ENCODE results near the gene TMEM258.

The TMEM258 gene

DNA sequence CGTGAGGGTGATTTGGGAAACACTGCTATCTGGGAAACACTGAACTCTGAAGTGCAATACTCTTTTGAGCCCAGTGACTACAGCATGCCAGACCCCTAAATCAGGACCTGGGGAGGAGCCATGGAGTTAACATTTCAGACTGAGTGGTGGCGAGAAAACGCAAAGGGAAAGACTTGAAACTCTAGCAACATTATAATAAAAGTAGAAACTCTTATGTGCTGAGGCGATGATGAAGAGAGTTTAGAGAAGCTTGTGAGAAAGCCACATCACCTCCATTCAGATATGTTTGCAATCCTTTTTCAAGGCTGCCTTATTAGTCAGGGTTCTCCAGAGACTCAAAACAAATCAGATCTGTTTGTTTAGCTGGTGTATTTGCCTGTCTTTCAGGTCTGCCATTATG, 2.2 kb upstream of the TMEM258 start:
- DNase-seq = no peak

DNA sequence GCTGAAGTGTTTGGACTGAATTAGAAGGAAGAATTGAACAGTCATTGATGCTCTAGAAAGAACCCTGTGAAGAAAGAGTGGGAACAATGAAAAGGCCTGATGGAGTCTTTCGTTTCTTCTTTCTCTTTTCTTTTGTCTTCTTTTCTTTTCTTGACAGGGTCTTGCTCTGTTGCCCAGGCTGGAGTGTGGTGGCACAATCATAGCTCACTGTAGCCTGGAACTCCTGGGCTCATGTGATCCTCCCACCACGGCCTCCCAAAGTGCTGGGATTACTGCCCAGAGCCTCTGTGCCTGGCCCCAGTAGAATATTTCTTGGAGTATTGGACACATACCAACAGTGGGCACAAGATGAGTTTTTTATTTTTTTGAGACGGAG, 1.4 kb upstream of the TMEM258 start:
- DNase-seq = no peak

GRCh38 chr11:61793083-61793828, 857 bp upstream of the TMEM258 start:
- no peak for DNase-seq

- peak; percentile 58 for DNase-seq
These were observed 576 bp downstream of the TMEM258 start for GRCh38 chr11:61791737-61792309.

GRCh38 chr11:61787928-61788491, 4.4 kb downstream of the TMEM258 start:
- peak; percentile 27 for DNase-seq

GRCh38 chr11:61785837-61786402, 6.5 kb downstream of the TMEM258 start:
- no peak for DNase-seq

DNA sequence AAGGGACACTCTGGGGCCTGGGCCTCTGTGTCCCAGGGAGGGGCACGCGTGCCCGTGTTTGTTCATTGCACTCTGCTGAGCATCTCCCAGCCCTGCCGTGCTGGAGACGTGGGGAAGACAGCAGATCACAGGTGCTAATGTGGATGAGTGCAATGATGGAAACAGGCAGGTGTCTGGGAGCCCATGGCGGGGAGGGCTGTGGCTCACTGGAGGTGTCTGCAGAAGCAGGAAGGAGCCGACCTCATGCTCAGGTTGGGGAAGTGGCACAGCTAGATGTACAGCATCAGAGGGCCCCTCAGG, 7.9 kb downstream of the TMEM258 start:
- DNase-seq = no peak

GRCh38 chr11:61783717-61784505, 8.5 kb downstream of the TMEM258 start:
- no peak for DNase-seq

- no peak for DNase-seq
These were observed 9.6 kb downstream of the TMEM258 start for GRCh38 chr11:61782841-61783240.

GRCh38 chr11:61782299-61782698, 10.1 kb downstream of the TMEM258 start:
- DNase-seq = no peak

DNA sequence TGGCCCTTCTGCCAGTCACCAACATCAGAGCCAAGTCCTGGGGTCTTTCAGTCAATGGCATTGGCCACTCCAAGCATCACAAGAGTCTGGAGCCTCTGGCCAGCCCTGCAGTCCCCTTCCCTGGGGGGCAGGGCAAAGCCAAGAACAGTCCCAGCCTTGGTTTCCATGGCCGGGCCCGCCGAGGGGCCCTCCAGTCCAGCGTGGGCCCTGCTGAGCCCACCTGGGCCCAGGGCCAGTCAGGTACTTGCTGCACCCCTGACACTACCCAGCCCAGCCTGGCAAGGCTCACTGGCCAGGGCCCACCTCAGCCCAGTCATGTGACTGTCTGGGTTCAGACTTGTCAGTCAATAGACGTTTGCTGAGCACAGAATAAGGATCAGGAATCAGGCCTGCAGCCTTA, 10.8 kb downstream of the TMEM258 start:
- no peak for DNase-seq

DNA sequence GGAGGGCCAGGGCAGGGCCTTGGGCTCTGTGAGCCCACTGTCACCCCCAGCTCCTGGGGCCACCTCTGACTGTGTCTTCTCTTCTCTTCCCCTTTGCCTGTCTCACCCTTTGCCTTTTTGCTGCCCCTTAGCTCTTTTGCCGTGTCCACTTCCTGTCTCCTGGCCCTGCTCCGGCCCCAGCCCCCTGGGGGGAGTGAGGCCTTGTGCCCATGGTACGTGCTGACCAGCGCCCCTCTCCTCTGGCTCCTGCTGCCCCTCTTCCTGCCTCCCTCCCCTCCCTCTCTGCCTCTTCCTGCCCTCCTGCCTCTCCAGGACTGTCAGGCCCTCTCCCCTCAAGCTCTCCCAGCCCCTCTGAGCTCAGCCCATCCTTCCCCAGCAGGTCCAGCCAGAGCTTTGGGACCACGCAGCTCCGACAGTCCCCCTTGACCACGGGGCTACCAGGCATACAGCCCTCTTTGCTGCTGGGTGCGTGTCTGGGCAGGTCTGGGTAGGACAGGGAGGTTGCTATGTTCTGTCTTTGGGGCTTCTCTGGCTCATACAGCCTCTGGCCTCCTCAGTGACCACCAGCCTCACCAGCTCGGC, 11.7 kb downstream of the TMEM258 start:
- no peak for DNase-seq

- DNase-seq = no peak
These were observed 12.5 kb downstream of the TMEM258 start for GRCh38 chr11:61779666-61780525.

GRCh38 chr11:61778920-61779650, 13.3 kb downstream of the TMEM258 start:
- no peak for DNase-seq

- no peak for DNase-seq
These were observed 14.0 kb downstream of the TMEM258 start for GRCh38 chr11:61778357-61778886.

GRCh38 chr11:61777234-61778090, 14.9 kb downstream of the TMEM258 start:
- peak; percentile 54 for DNase-seq

- peak; percentile 76 for DNase-seq
These were observed 15.8 kb downstream of the TMEM258 start for GRCh38 chr11:61776561-61777075.

DNA sequence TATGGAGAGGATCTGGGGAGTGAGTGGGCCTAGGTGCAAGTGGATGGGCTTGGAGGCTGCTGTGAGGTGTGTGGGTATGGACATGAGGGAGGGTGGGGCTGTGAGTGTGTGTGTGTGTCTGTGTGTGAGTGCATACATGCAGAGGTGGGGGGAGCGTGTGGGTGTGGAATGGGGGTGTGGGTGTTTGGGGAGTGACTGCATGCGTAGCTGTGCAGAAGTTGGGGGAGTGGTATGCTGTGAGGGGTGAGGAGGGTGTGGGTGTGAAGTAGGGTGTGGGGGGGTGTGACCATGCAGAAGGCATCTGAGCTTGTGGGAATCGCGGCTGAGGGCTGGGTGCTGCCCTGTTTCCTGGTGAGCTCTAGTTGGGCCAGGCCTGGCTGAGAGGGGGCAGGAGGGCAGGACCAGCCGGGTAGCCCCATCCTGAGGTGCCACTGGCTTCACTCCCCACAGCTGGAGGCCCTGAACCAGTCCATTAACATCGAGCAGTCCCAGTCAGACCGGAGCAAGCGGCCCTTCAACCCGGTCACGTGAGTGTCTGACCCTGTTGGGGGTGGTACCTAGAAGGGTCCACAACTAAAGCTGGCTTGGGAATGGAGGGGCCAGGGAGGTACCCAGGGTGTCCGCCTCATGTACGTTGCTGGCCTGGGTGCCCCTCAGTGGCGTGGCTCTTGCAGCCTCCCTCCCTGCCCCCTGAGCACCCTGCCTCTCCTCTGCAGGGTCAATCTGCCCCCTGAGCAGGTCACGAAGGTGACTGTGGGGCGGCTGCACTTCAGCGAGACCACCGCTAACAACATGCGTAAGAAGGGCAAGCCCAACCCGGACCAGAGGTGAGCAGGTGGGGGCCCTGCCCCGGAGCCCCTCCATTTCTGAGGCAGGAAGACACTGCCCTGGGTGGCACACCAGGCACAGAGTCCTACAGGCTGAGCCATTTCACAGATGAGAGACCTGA, 16.5 kb downstream of the TMEM258 start:
- no peak for DNase-seq

DNA sequence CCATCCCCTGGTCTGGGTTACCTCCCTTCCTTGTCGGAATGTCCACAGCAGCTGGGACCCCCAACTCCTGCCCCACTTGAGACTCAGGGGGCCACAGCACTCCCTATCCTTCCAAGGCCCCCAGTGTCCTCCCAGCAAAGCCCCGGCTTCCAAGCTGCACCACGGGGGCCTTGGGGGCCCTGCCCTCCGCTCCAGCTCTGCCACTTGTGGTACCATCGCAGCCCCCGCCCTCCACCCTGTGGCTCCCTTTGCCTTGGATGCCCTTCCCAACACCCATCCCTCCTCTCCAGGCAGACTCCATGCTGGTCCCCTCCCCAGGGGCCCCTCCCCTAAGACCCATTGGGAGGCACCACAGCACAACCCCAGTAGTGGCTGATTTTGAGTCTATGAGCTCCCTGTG, 17.3 kb downstream of the TMEM258 start:
- DNase-seq = no peak

All from activated CD4-positive, alpha-beta T cell treated with anti-CD3 and anti-CD28 coated beads, Interleukin-10, Interleukin-2, amounts not matched to agents 100 ng/mL and 50 ng/mL, durations not matched to agents 16 hours and 8 hours (primary cell).